HG03039 (cell line): ENCODE results near the gene RAD54L.
"Not testable (repeated sequence)": the region's sequence is repeated elsewhere in the genome, so short reads cannot be mapped to it uniquely, and the experiment has no call there.

ENCODE experiments used
- ATAC-seq: cut with Tn5 transposase; IDR thresholded peaks from one replicate; pipeline ENCODE4 v1.9.1; 2021; ENCODE audit warnings: mild to moderate bottlenecking, moderate library complexity; ENCODE audit not compliant: unreplicated experiment

RAD54L gene

DNA sequence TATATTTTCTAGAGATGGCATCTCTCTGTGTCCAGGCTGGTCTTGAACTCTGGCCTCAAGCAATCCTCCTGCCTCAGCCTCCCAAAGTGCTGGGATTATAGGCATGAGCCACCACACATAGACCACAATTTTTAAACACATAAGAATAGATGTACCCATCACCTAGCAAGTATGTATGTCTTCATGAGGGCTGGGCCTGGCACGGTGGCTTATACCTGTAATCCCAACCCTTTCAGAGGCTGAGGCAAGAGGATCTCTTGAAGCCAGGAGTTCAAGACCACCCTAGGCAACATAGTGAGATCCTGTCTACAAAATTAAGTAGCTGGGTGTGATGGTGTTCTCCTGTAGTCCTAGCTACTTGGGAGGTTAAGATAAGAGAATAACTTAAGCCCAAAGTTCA lies 69.8 kb downstream of the RAD54L start:
- ATAC-seq = no peak

DNA sequence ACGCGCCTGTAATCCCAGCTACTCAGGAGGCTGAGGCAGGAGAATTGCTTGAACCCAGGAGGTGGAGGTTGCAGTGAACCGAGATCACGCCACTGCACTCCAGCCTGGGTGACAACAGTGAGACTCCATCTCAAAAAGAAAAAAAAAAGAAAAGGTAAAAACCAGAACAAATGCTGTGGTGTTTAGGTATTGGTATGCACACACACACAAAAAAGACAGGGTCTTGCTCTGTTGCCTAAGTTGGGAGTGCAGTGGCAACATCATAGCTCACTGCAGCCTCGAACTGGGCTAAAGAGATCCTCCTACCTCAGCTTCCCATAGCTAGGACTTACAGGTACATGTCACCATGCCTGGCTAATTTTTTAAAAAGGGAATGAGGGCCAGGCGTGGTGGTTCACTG lies 71.7 kb downstream of the RAD54L start:
- ATAC-seq = not testable (repeated sequence)

DNA sequence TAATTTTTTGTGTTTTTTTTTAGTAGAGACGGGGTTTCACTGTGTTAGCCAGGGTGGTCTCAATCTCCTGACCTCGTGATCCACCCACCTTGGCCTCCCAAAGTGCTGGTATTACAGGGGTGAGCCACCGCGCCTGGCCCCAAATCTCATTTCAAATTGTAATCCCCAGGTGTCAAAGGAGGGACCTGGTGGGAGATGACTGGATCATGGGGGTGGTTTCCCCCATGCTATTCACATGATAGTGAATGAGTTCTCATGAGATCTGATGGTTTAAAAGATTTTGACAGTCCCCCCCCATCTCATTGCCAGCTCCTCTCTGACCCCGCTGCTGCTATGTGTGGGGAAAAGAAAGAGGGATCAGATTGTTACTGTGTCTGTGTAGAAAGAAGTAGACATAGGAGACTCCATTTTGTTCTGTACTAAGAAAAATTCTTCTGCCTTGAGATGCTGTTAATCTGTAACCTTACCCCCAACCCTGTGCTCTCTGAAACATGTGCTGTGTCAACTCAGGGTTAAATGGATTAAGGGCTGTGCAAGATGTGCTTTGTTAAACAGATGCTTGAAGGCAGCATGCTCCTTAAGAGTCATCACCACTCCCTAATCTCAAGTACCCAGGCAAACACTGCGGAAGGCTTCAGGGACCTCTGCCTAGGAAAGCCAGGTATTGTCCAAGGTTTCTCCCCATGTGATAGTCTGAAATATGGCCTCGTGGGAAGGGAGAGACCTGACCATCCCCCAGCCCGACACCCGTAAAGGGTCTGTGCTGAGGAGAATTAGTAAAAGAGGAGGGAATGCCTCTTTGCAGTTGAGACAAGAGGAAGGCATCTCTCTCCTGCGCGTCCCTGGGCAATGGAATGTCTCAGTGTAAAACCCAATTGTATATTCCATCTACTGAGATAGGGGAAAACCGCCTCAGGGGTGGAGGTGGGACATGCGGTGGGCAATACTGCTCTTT lies 72.7 kb downstream of the RAD54L start:
- not testable (repeated sequence) for ATAC-seq

DNA sequence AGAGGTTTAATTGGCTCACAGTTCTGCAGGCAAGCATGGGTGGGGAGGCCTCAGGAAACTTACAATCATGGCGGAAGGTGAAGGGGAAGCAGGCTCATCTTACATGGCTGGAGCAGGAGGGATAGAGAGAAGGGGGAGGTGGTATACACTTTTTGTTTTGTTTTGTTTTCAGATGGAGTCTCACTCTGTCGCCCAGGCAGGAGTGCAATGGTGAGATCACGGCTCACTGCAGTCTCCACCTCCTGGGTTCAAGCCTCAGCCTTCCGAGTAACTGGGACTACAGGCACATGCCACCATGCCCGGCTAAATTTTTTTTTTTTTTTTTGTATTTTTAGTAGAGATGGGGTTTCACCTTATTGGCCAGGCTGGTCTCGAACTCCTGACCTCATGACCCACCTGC lies 74.6 kb downstream of the RAD54L start:
- not testable (repeated sequence) for ATAC-seq

DNA sequence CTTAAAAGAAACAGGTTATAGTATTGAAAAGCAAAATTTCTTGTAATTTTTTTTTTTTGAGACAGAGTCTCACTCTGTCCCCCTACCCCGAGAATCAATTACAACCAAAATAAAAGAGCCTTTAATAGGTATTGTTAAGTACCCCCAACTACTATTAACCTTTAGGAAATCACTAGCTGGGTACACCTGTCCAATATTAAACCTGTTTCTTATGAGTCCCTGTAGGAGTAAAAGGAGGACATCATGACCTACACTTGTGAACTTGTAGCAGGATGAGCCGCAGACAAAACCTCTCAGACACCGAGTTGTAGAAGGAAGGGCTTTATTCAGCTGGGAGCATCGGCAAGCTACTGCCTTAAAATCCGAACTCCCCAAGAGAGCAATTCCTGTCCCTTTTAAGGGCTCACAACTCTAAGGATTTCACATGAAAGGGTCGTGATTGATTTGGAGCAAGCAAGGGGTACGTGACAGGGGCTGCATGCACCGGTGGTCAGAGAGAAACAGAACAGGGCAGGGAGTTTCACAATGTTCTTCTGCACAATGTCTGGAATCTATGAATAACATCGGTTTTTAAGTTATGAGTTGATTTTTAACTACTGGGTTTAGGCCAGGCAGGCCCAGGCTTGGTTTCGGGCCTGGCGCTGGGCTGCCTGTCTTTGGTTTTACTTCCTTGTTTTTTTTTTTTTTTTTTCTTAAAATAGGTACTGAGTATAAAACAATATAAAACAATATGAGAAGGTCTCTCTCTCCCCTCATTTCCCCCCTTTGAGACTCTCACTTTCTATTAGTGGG lies 77.9 kb downstream of the RAD54L start:
- not testable (repeated sequence) for ATAC-seq
